SU-DHL-6 (cell line): ENCODE measurements around the gene NTF4.

ENCODE experiments used
- H2AFZ ChIP-seq: fragments of 200-600 bp; sonication (generic); 2 replicates; pipeline ENCODE4 v1.6.1; 2014; ENCODE audit warnings: low read depth, mild to moderate bottlenecking, moderate library complexity, mixed read lengths, antibody characterized with exemption, low read length; ENCODE audit not compliant: severe bottlenecking
- H3F3A ChIP-seq: fragments of 200-600 bp; shearing (Covaris generic); 2 replicates; pipeline ENCODE4 v1.6.0; 2016; ENCODE audit warnings: antibody characterized with exemption, mild to moderate bottlenecking; ENCODE audit not compliant: insufficient read depth
- H3K27ac ChIP-seq: fragments of 200-600 bp; sonication (generic); 2 replicates; pipeline ENCODE4 v1.5.1; 2016; ENCODE audit warnings: low read depth, mild to moderate bottlenecking, low read length, moderate library complexity, mixed read lengths
- H3K27me3 ChIP-seq: fragments of 200-600 bp; sonication (generic), shearing (Covaris generic); 2 replicates; pipeline ENCODE4 v1.6.0; 2014; ENCODE audit warnings: mild to moderate bottlenecking, low read length
- H3K36me3 ChIP-seq: fragments of 200-600 bp; sonication (generic); 2 replicates; pipeline ENCODE4 v1.6.1; 2014; ENCODE audit warnings: mild to moderate bottlenecking, low read length, mixed read lengths
- H3K4me2 ChIP-seq: fragments of 300-600, 200-600 bp; shearing (Covaris generic), sonication (generic); 2 replicates; pipeline ENCODE4 v1.6.0; 2014; ENCODE audit warnings: low read length, low read depth, mild to moderate bottlenecking; ENCODE audit not compliant: poor library complexity, severe bottlenecking
- H3K4me3 ChIP-seq: fragments of 200-600 bp; sonication (generic); 2 replicates; pipeline ENCODE4 v1.5.1; 2014; ENCODE audit warnings: antibody characterized with exemption, low read length, mild to moderate bottlenecking, mixed read lengths; ENCODE audit not compliant: insufficient read depth, poor library complexity, severe bottlenecking
- H3K79me2 ChIP-seq: fragments of 200-600 bp; sonication (generic); 2 replicates; pipeline ENCODE4 v1.6.1; 2014; ENCODE audit warnings: mild to moderate bottlenecking, low read length, moderate library complexity; ENCODE audit not compliant: insufficient read depth
- H3K9ac ChIP-seq: fragments of 200-600 bp; sonication (generic); 2 replicates; pipeline ENCODE4 v1.7.0; 2014; ENCODE audit warnings: mild to moderate bottlenecking, low read length
- H3K9me2 ChIP-seq: fragments of 200-600 bp; sonication (generic); replicated peaks from 2 replicates; pipeline ENCODE4 v1.6.1; 2014; ENCODE audit warnings: low read length; ENCODE audit not compliant: insufficient read depth
- H3K9me3 ChIP-seq: fragments of 200-600 bp; sonication (generic); 2 replicates; pipeline ENCODE4 v1.6.1; 2014; ENCODE audit warnings: low read length, mixed read lengths; ENCODE audit not compliant: insufficient read depth
- H4K20me1 ChIP-seq: fragments of 200-600 bp; sonication (generic); 2 replicates; pipeline ENCODE4 v1.6.1; 2014; ENCODE audit warnings: low read depth, mild to moderate bottlenecking, antibody characterized with exemption, low read length, moderate library complexity, mixed read lengths
- EZH2phosphoT487 ChIP-seq: fragments of 200-600 bp; sonication (generic), shearing (Covaris generic); conservative IDR thresholded peaks from 2 replicates; pipeline ENCODE4 v1.6.1; 2018; ENCODE audit warnings: mild to moderate bottlenecking, antibody characterized with exemption, low read length, moderate library complexity, mixed read lengths
- TF ChIP-seq, protein P1 (sequence below): fragments of 200-600 bp; sonication (generic); IDR thresholded peaks from one replicate; pipeline ENCODE4 v1.5.1; 2017; ENCODE audit warnings: antibody characterized with exemption, mild to moderate bottlenecking, low read length, moderate library complexity; ENCODE audit not compliant: insufficient read depth, poor library complexity, severe bottlenecking

Gene NTF4

DNA sequence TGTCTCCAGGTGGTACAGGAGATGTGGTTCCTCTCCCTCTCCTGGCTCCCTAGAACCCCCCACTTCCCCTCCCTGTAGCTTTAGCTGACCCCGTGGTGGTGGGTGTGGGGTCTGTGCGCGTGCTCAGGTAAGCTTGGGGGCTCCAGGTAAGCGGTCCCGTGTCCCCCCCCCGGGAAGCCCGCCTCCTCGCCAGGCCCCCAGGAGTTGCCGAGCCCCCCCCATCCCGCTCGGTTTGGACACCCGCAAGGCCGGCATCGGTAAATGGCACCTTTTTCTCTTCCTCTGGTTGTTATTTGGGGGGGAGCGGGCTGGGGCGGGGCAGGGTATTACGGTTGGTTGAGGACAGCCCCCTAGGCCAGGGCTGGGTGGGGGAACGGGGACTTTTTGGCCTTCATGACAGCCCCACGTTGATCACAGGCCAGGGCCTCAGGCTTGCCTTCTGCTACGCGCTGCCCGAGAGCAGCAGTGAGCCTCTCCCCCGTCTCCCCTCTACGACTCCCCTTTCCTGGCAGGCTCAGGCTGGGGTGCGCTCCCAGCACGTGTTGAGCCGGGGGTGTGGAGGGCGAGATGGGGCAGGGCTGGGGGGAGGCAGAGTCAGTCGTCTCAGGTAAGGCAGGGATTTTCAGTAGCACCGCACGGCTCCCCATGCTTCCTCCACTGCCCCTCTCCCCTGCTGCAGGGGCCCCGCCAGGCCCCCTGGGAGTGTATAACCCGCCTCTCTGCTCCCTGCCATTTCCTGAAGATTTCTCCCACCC, 38.9 kb upstream of the NTF4 start:
- Histone ChIP-seq H3K36me3 (peaks cover 10% of the 10 kb centered on the region), H3F3A (no peaks in the 10 kb centered on the region), H3K4me2 (no peak overlapping the region), H3K4me3 (no peak overlapping the region), H4K20me1 (no peaks in the 10 kb centered on the region; the same call in 1 of the 2 replicates), H3K9me3 (no peaks in the 10 kb centered on the region), H3K27ac (no peak overlapping the region), H3K27me3 (no peaks in the 10 kb centered on the region), H3K79me2 (peaks cover 6% of the 10 kb centered on the region; the same call in 1 of the 2 replicates), H2AFZ (no peak overlapping the region), H3K9me2 (no peaks in the 10 kb centered on the region), H3K9ac (no peak overlapping the region)
- TF ChIP-seq EZH2phosphoT487, result no peak
- TF ChIP-seq, protein P1, sequence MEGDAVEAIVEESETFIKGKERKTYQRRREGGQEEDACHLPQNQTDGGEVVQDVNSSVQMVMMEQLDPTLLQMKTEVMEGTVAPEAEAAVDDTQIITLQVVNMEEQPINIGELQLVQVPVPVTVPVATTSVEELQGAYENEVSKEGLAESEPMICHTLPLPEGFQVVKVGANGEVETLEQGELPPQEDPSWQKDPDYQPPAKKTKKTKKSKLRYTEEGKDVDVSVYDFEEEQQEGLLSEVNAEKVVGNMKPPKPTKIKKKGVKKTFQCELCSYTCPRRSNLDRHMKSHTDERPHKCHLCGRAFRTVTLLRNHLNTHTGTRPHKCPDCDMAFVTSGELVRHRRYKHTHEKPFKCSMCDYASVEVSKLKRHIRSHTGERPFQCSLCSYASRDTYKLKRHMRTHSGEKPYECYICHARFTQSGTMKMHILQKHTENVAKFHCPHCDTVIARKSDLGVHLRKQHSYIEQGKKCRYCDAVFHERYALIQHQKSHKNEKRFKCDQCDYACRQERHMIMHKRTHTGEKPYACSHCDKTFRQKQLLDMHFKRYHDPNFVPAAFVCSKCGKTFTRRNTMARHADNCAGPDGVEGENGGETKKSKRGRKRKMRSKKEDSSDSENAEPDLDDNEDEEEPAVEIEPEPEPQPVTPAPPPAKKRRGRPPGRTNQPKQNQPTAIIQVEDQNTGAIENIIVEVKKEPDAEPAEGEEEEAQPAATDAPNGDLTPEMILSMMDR, result no peak

DNA sequence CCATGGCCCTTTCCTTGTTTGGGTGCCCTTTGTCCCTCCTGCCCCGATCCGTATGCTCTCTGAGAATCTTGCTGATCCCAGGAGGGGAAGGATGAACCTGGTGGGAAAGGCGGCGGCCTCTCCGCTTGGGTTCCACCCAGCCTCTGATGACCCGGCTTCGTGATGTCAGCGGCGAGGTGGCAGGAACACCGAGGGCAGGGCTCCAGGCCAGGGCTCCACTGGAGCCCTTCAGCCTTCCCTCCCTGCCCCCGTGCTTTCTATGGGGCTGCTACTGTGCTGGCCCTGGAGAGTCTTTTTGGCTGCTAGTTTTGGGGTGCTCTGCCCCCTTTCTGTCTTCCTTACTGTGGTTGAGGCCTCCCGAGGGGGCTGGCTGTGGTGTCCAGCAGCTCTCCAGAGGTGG, 37.7 kb upstream of the NTF4 start:
- Histone ChIP-seq H3K9me3 (no peaks in the 10 kb centered on the region), H4K20me1 (no peaks in the 10 kb centered on the region; the same call in 1 of the 2 replicates), H3K4me3 (no peak overlapping the region), H3K36me3 (peaks cover 16% of the 10 kb centered on the region), H3K79me2 (peaks cover 13% of the 10 kb centered on the region), H3K4me2 (no peak overlapping the region), H3K27me3 (no peaks in the 10 kb centered on the region), H3F3A (peaks cover 4% of the 10 kb centered on the region; the same call in 1 of the 2 replicates), H2AFZ (no peak overlapping the region), H3K9ac (no peak overlapping the region), H3K27ac (no peak overlapping the region), H3K9me2 (no peaks in the 10 kb centered on the region)
- no peak for TF ChIP-seq EZH2phosphoT487
- TF ChIP-seq, protein P1, result no peak

DNA sequence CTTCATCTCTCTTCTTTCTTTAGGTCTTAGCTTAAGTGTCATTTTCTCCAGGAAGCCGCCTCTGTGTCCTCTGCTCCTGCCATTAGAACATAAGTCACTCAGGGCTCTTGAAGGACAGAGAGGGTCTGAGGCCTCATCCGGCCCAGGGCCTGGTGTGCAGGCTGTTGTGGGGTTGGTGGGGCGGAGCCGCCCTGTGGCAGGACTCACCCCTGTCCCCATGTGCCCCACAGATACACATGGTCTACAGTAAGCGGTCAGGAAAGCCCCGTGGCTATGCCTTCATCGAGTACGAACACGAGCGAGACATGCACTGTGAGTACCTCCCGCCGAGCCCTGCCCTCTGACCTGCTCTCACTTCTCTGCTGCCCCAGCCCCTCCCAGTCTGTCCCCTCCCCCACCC, 36.5 kb upstream of the NTF4 start:
- Histone ChIP-seq H4K20me1 (no peaks in the 10 kb centered on the region), H2AFZ (no peak overlapping the region), H3K9me2 (no peaks in the 10 kb centered on the region), H3K79me2 (peaks cover 13% of the 10 kb centered on the region), H3K27ac (no peak overlapping the region), H3K9me3 (no peaks in the 10 kb centered on the region), H3K9ac (no peak overlapping the region), H3K4me2 (no peak overlapping the region), H3K27me3 (no peaks in the 10 kb centered on the region), H3K4me3 (no peak overlapping the region), H3F3A (peaks cover 7% of the 10 kb centered on the region; the same call in 1 of the 2 replicates), H3K36me3 (peaks cover 13% of the 10 kb centered on the region)
- no peak for TF ChIP-seq EZH2phosphoT487
- TF ChIP-seq, protein P1, result no peak
